HepG2 (cell line): ENCODE data around the gene MEDAG. TPM values are rescaled to one million over a fixed set of nuclear protein-coding genes. Genes with fewer than 3 reads are reported as not detected.

Experiments used
- ATAC-seq: fragments of 200-7000 bp; cut with Tn5 transposase; 3 replicates; pipeline ENCODE4 v1.9.1; 2020; ENCODE audit warnings: mild to moderate bottlenecking, moderate library complexity
- BruUV-seq: library from RNA; stranded (reverse); fragments of 400-500 nt; replicated peaks from 2 replicates; lab custom pipeline; 2021; lab: Mats Ljungman, UMichigan
- CTCF ChIA-PET: fragments of 300-600 bp; formaldehyde crosslinking; extraction: SDS; loops from one replicate; lab custom pipeline; 2021; ENCODE audit warnings: low total read pairs, inconsistent platforms, low intra/inter-chr PET ratio; lab: Yijun Ruan, JAX
- POLR2A ChIA-PET: fragments of 350-600 bp; sonication (Branson Sonifier 250); formaldehyde crosslinking; loops from one replicate; lab custom pipeline; 2020; ENCODE audit warnings: antibody characterized with exemption, inconsistent platforms; lab: Yijun Ruan, JAX
- DNase-seq: peaks from one replicate; pipeline ENCODE4 v3.0.0-alpha.2; 2015; ENCODE audit warnings: low spot score
- FAIRE-seq: peaks from 3 replicates; lab custom pipeline; 2011; peaks lifted over from hg19 to GRCh38; lab: Jason Lieb, UNC
- H2AFZ ChIP-seq: one replicate; pipeline ENCODE4 v1.6.1; 2011; ENCODE audit warnings: low read length, inconsistent platforms
- H3K27ac ChIP-seq: fragments of 300-600 bp; 3 replicates; pipeline ENCODE4 v1.8.0; 2011; ENCODE audit warnings: mixed run types, mild to moderate bottlenecking, mixed read lengths, low read length, inconsistent platforms; ENCODE audit not compliant: insufficient read depth; ENCODE audit errors: extremely low read length
- H3K27me3 ChIP-seq, 2 experiments: fragments of 200-600 bp in 1 of 2; 2 replicates in 1 of 2; 3 replicates in 1 of 2; pipeline versions ENCODE4 v1.6.0 to v1.8.0; 2011; ENCODE audit warnings: low read length in 2 of 2, mild to moderate bottlenecking in 2 of 2, moderate library complexity in 2 of 2, inconsistent platforms in 1 of 2; ENCODE audit not compliant: insufficient read depth in 2 of 2, control insufficient read depth in 1 of 2
- H3K36me3 ChIP-seq, 2 experiments: fragments of 200-600 bp in 1 of 2; replicated peaks in 1 of 2; 2 replicates in 1 of 2; 3 replicates in 1 of 2; pipeline versions ENCODE4 v1.5.1 to v1.8.0; 2011; ENCODE audit warnings: low read length in 2 of 2, inconsistent platforms in 1 of 2; ENCODE audit not compliant: insufficient read depth in 2 of 2, control insufficient read depth in 1 of 2
- H3K4me1 ChIP-seq: 2 replicates; pipeline ENCODE4 v1.5.1; 2012; ENCODE audit warnings: low read length, inconsistent platforms; ENCODE audit not compliant: insufficient read depth
- H3K4me2 ChIP-seq: 2 replicates; pipeline ENCODE4 v1.6.0; 2011; ENCODE audit warnings: low read depth, low read length, inconsistent platforms
- H3K4me3 ChIP-seq, 3 experiments: fragments of 200-600 bp in 1 of 3; sonication (generic), shearing (Covaris generic) in 1 of 3; replicated peaks in 1 of 3; 2 replicates each; pipeline ENCODE4 v1.5.1; 2011 to 2016; ENCODE audit warnings: low read length in 3 of 3, inconsistent platforms in 2 of 3, low read depth in 2 of 3, mild to moderate bottlenecking in 2 of 3, control low read depth in 1 of 3, mixed read lengths in 1 of 3; ENCODE audit not compliant: insufficient read depth in 1 of 3
- H3K79me2 ChIP-seq: one replicate; pipeline ENCODE4 v1.6.1; 2011; ENCODE audit warnings: low read length, inconsistent platforms; ENCODE audit not compliant: insufficient read depth
- H3K9ac ChIP-seq: 2 replicates; pipeline ENCODE4 v1.6.0; 2011; ENCODE audit warnings: mild to moderate bottlenecking, low read depth, low read length, inconsistent platforms; ENCODE audit not compliant: insufficient read depth
- H3K9me3 ChIP-seq: 2 replicates; pipeline ENCODE4 v1.5.1; 2012; ENCODE audit warnings: mild to moderate bottlenecking, low read length
- H4K20me1 ChIP-seq: 2 replicates; pipeline ENCODE4 v1.6.0; 2011; ENCODE audit warnings: inconsistent platforms, mild to moderate bottlenecking, low read length, moderate library complexity; ENCODE audit not compliant: insufficient read depth
- ERF ChIP-seq: IDR thresholded peaks from 2 replicates; pipeline ENCODE4 v1.6.1; 2018; ENCODE audit warnings: missing biosample characterization, missing genetic modification reagents
- FOXP4 ChIP-seq: sonication (generic); formaldehyde crosslinking; IDR thresholded peaks from 2 replicates; pipeline ENCODE4 v1.4.0; 2020; ENCODE audit warnings: missing genetic modification reagents
- RERE ChIP-seq: IDR thresholded peaks from 2 replicates; pipeline ENCODE4 v1.6.1; 2016; ENCODE audit warnings: low read depth, missing genetic modification reagents, missing compliant biosample characterization
- SALL2 ChIP-seq: sonication (generic); formaldehyde crosslinking; IDR thresholded peaks from 2 replicates; pipeline ENCODE4 v1.8.1; 2023; ENCODE audit warnings: mild to moderate bottlenecking, missing genetic modification reagents, inconsistent platforms
- SAP130 ChIP-seq: IDR thresholded peaks from 2 replicates; pipeline ENCODE4 v1.6.1; 2016; ENCODE audit warnings: low read depth
- TFAP4 ChIP-seq: sonication (generic); IDR thresholded peaks from 2 replicates; pipeline ENCODE4 v1.6.1; 2016; ENCODE audit warnings: low read depth, borderline replicate concordance
- ZMYM3 ChIP-seq: sonication (generic); formaldehyde crosslinking; IDR thresholded peaks from 2 replicates; pipeline ENCODE4 v1.5.1; 2020; ENCODE audit warnings: mild to moderate bottlenecking, missing genetic modification reagents
- ZNF329 ChIP-seq: sonication (generic); formaldehyde crosslinking; IDR thresholded peaks from 2 replicates; pipeline ENCODE4 v1.9.0; 2021; ENCODE audit warnings: low read depth, mild to moderate bottlenecking, missing genetic modification reagents
- ZNF512 ChIP-seq: sonication (generic); formaldehyde crosslinking; IDR thresholded peaks from 2 replicates; pipeline ENCODE4 v1.4.0; 2020; ENCODE audit warnings: mild to moderate bottlenecking, missing genetic modification reagents
- ZNF746 ChIP-seq: sonication (generic); formaldehyde crosslinking; IDR thresholded peaks from 2 replicates; pipeline ENCODE4 v1.8.0; 2022; ENCODE audit warnings: mild to moderate bottlenecking, missing genetic modification reagents
- WGBS: methylation state at CpG from one replicate; pipeline ENCODE4 v1.1.6; 2017; ENCODE audit warnings: low lambda C conversion rate; 5-methylcytosine and 5-hydroxymethylcytosine counted together
- in situ Hi-C: cut with HindIII; loops from 2 replicates; pipeline ENCODE4 v1.10.0; 2017; ENCODE audit warnings: low pct_unique_long_range_greater_than_20kb; ENCODE audit not compliant: extremely low pct_ligation_motif_present
- intact Hi-C: fragments of 100-400 bp; cut with micrococcal nuclease; formaldehyde crosslinking; loops from one replicate; pipeline ENCODE4 v1.10.0; 2022; ENCODE audit not compliant: unreplicated experiment
- polyA plus RNA-seq, 8 experiments: library from polyadenylated mRNA; depleted of rRNA in 3 of 8; stranded (reverse) in 7 of 8; unstranded in 1 of 8; fragments of >200 nt; fragmentation: Illumina TruSeq in 4 of 8; extraction: Trizol in 4 of 8; gene quantifications; 2 replicates each; pipeline versions ENCODE4 v1.2.1 to v1.2.3, GENCODE V29; 2011 to 2016; ENCODE audit warnings: low read depth in 4 of 8, missing spikeins in 1 of 8, mixed read lengths in 1 of 8; ENCODE audit not compliant: insufficient read depth in 1 of 8
- total RNA-seq, 5 experiments: library from RNA; depleted of rRNA; stranded (reverse); fragments of >200 nt; fragmentation: Illumina TruSeq; extraction: Trizol; gene quantifications; 2 replicates each; pipeline ENCODE4 v1.2.3, GENCODE V29; 2016; ENCODE audit warnings: low read depth in 1 of 5

MEDAG gene
- total and polyA plus RNA-seq, 2 of the 13 experiments (the other 11 are each of a cell fraction or from before 2014, with no cell fraction given): not detected

GRCh38 chr13:30965380-30965779 lies 59.3 kb downstream of the MEDAG start:
- no TSS peak for BruUV-seq
- FAIRE-seq: no peak
- TF ChIP-seq ZNF746 (CRISPR knock-in tag): no peak
- TF ChIP-seq FOXP4 (CRISPR knock-in tag): no peak
- no peak for TF ChIP-seq ZNF512
- TF ChIP-seq SALL2 (CRISPR knock-in tag): no peak
- TF ChIP-seq ZMYM3 (CRISPR knock-in tag): no peak
- TF ChIP-seq RERE (CRISPR knock-in tag): no peak
- TF ChIP-seq SAP130 (CRISPR knock-in tag): no peak
- no peak for TF ChIP-seq TFAP4
- TF ChIP-seq ZNF329: no peak
- no peak for TF ChIP-seq ERF (CRISPR knock-in tag)

More at GRCh38 chr13:30965380-30965779, 59.3 kb downstream of the MEDAG start:
- Histone ChIP-seq H3K27ac (no peak overlapping the region), H3K4me3 (no peak overlapping the region), H3K27me3 (peaks cover 0 to 3% of the 10 kb centered on the region in 2 experiments; a peak in 2 of 5 replicates), H3K36me3 (no peaks in the 10 kb centered on the region), H3K9me3 (no peaks in the 10 kb centered on the region), H3K9ac (no peak overlapping the region), H3K4me2 (no peak overlapping the region), H4K20me1 (no peaks in the 10 kb centered on the region), H3K79me2 (no peaks in the 10 kb centered on the region), H2AFZ (no peak overlapping the region), H3K4me1 (no peaks in the 10 kb centered on the region)
- 5% methylated on average over 1 of the region's 1 CpG for WGBS
- ChIA-PET CTCF (no interaction called here), POLR2A (no interaction called here)
- ATAC-seq (no peak), DNase-seq (no peak)
- intact Hi-C loops: no loop called here
- in situ Hi-C loops: no loop called here
